KMS-11 (cell line): ENCODE data around the gene OR51B2.
"Not testable (repeated sequence)": the region's sequence is repeated elsewhere in the genome, so short reads cannot be mapped to it uniquely, and the experiment has no call there.

ENCODE experiments used
- H2AFZ ChIP-seq: fragments of 200-600 bp; sonication (generic); 2 replicates; pipeline ENCODE4 v1.6.1; 2016; ENCODE audit warnings: antibody characterized with exemption, mixed run types, low read depth
- H3K27ac ChIP-seq: fragments of 200-600 bp; sonication (generic); 2 replicates; pipeline ENCODE4 v1.6.1; 2016; ENCODE audit warnings: mild to moderate bottlenecking, mixed run types
- H3K27me3 ChIP-seq: fragments of 200-600 bp; sonication (generic); 2 replicates; pipeline ENCODE4 v1.6.1; 2017; ENCODE audit warnings: mild to moderate bottlenecking, low read depth, mixed run types, moderate library complexity; ENCODE audit not compliant: insufficient read depth
- H3K36me3 ChIP-seq: fragments of 200-600 bp; sonication (generic); 2 replicates; pipeline ENCODE4 v1.6.1; 2017; ENCODE audit warnings: mild to moderate bottlenecking, mixed run types; ENCODE audit not compliant: insufficient read depth
- H3K4me1 ChIP-seq: fragments of 200-600 bp; sonication (generic); 2 replicates; pipeline ENCODE4 v1.6.1; 2016; ENCODE audit warnings: mild to moderate bottlenecking, low read depth, mixed run types; ENCODE audit not compliant: poor library complexity, severe bottlenecking
- H3K4me2 ChIP-seq: fragments of 200-600 bp; sonication (generic); 2 replicates; pipeline ENCODE4 v1.7.0; 2016; ENCODE audit warnings: mild to moderate bottlenecking, mixed run types
- H3K4me3 ChIP-seq: fragments of 200-600 bp; sonication (generic); IDR thresholded peaks from 2 replicates; pipeline ENCODE4 v1.6.1; 2017; ENCODE audit warnings: low read depth, low read length, mixed read lengths; ENCODE audit not compliant: insufficient read depth
- H3K79me2 ChIP-seq: fragments of 200-600 bp; sonication (generic); 2 replicates; pipeline ENCODE4 v1.6.1; 2016; ENCODE audit warnings: low read depth, mixed run types; ENCODE audit not compliant: insufficient read depth
- H3K9ac ChIP-seq: fragments of 200-600 bp; sonication (generic); 2 replicates; pipeline ENCODE4 v1.6.1; 2016; ENCODE audit warnings: mild to moderate bottlenecking, mixed run types
- H4K20me1 ChIP-seq: fragments of 200-600 bp; sonication (generic); 2 replicates; pipeline ENCODE4 v1.6.1; 2016; ENCODE audit warnings: mild to moderate bottlenecking, mixed run types; ENCODE audit not compliant: insufficient read depth
- CTCF ChIP-seq: fragments of 200-600 bp; sonication (generic); conservative IDR thresholded peaks from 2 replicates; pipeline ENCODE4 v1.6.1; 2017; ENCODE audit warnings: low read depth, mild to moderate bottlenecking, antibody characterized with exemption, low read length, moderate library complexity, mixed read lengths

OR51B2 gene

GRCh38 chr11:5345831-5346230, 21.7 kb upstream of the OR51B2 start:
- no peak overlapping the region for H2AFZ ChIP-seq
- H3K36me3 ChIP-seq: no peaks in the 10 kb centered on the region
- H3K27me3 ChIP-seq: no peaks in the 10 kb centered on the region
- TF ChIP-seq CTCF: no peak
- H3K79me2 ChIP-seq: no peaks in the 10 kb centered on the region
- H3K9ac ChIP-seq: no peak overlapping the region
- H3K4me3 ChIP-seq: no peak overlapping the region
- H3K4me2 ChIP-seq: no peak overlapping the region
- H3K27ac ChIP-seq: no peak overlapping the region
- H4K20me1 ChIP-seq: no peaks in the 10 kb centered on the region
- H3K4me1 ChIP-seq: peaks cover 6% of the 10 kb centered on the region

GRCh38 chr11:5343474-5344335, 19.6 kb upstream of the OR51B2 start, which contains the start of gene OR51B5:
Gene OR51B5 (minus strand): TSS chr11:5343524. CDS start chr11:5343524, 0 bp downstream.
- H3K27ac ChIP-seq: no peak within 1 kb of the TSS
- H3K79me2 ChIP-seq: no peaks in the 10 kb centered on the region
- H4K20me1 ChIP-seq: no peaks in the 10 kb centered on the region
- H3K4me1 ChIP-seq: peaks cover 20% of the 10 kb centered on the region
- no peak within 1 kb of the TSS for H3K9ac ChIP-seq
- no peaks in the 10 kb centered on the region for H3K36me3 ChIP-seq
- TF ChIP-seq CTCF: no peak
- H3K4me3 ChIP-seq: no peak within 1 kb of the TSS
- H2AFZ ChIP-seq: no peak within 1 kb of the TSS
- no peak within 1 kb of the TSS for H3K4me2 ChIP-seq
- no peaks in the 10 kb centered on the region for H3K27me3 ChIP-seq

GRCh38 chr11:5339771-5340322, 15.8 kb upstream of the OR51B2 start:
- peak overlapping the region; percentile 34 for H3K4me2 ChIP-seq

GRCh38 chr11:5337253-5337652, 13.2 kb upstream of the OR51B2 start:
- H3K36me3 ChIP-seq, H3K79me2 ChIP-seq, H3K27ac ChIP-seq, H3K9ac ChIP-seq, H3K4me3 ChIP-seq, H3K27me3 ChIP-seq, H2AFZ ChIP-seq, H4K20me1 ChIP-seq: not testable (repeated sequence)
- Histone ChIP-seq H3K4me2 (peak overlapping the region; percentile 53; the same call in 1 of the 2 replicates), H3K4me1 (peaks cover 31% of the 10 kb centered on the region)

More at GRCh38 chr11:5339771-5340322, 15.8 kb upstream of the OR51B2 start:
- Histone ChIP-seq H3K27me3 (no peaks in the 10 kb centered on the region), H3K4me3 (no peak overlapping the region), H3K79me2 (no peaks in the 10 kb centered on the region), H3K4me1 (peaks cover 38% of the 10 kb centered on the region), H3K27ac (no peak overlapping the region), H3K9ac (no peak overlapping the region), H3K36me3 (no peaks in the 10 kb centered on the region), H2AFZ (no peak overlapping the region), H4K20me1 (no peaks in the 10 kb centered on the region)
- no peak for TF ChIP-seq CTCF

- H3K79me2 ChIP-seq: no peaks in the 10 kb centered on the region
- peaks cover 31% of the 10 kb centered on the region for H3K4me1 ChIP-seq
- H3K9ac ChIP-seq: no peak overlapping the region
- no peak overlapping the region for H3K27ac ChIP-seq
- H3K27me3 ChIP-seq: no peaks in the 10 kb centered on the region
- no peaks in the 10 kb centered on the region for H4K20me1 ChIP-seq
- no peak overlapping the region for H2AFZ ChIP-seq
- no peak overlapping the region for H3K4me3 ChIP-seq
- no peak for TF ChIP-seq CTCF
- no peak overlapping the region for H3K4me2 ChIP-seq
- H3K36me3 ChIP-seq: no peaks in the 10 kb centered on the region
Measured at GRCh38 chr11:5336331-5336730, 12.2 kb upstream of the OR51B2 start.
